Activated naive CD4-positive, alpha-beta T cell treated with anti-CD3 and anti-CD28 coated beads, Interleukin-2, amount 50 U/mL, for 72 hours (primary cell): Measurements from ENCODE around the gene RBMX. TPM values are rescaled to one million over a fixed set of nuclear protein-coding genes. Genes with fewer than 3 reads are reported as not detected.
"Not testable (repeated sequence)": the region's sequence is repeated elsewhere in the genome, so short reads cannot be mapped to it uniquely, and the experiment has no call there.

Source experiments
- ATAC-seq, 2 donors: fragments of 150-1000 bp; cut with Tn5 transposase; 2 replicates each; pipeline ENCODE4 v1.10.0; 2021; ENCODE audit warnings: mild to moderate bottlenecking in 2 of 2, moderate library complexity in 2 of 2
- DNase-seq, 2 donors: peaks; one replicate each; pipeline ENCODE4 v3.0.0; 2021 to 2022; ENCODE audit warnings: low spot score in 2 of 2
- H3K27ac Mint-ChIP-seq, 2 donors: one replicate each; pipeline ENCODE4 v1.8.0; 2022; ENCODE audit warnings: mild to moderate bottlenecking in 2 of 2, mixed read lengths in 2 of 2
- H3K36me3 Mint-ChIP-seq, 2 donors: one replicate each; pipeline ENCODE4 v1.8.0; 2022; ENCODE audit warnings: mixed read lengths in 2 of 2
- H3K9me3 Mint-ChIP-seq, 2 donors: one replicate each; pipeline ENCODE4 v1.8.0; 2022; ENCODE audit warnings: mixed read lengths in 2 of 2
- total RNA-seq, 2 donors: library from RNA; stranded (reverse); gene quantifications; one replicate each; pipeline ENCODE4 v1.2.3, GENCODE V29; 2022

Gene RBMX
- total RNA-seq, 2 donors from 2014 or later: 220 to 285 TPM

- Mint-ChIP-seq H3K36me3 (no peaks in the 10 kb centered on the region), H3K27ac (no peak overlapping the region), H3K9me3 (no peaks in the 10 kb centered on the region)
- ATAC-seq (no peak), DNase-seq (no peak)
Observed at GRCh38 chrX:136892412-136892811, 11.9 kb upstream of the RBMX start.

- not testable (repeated sequence) for H3K27ac Mint-ChIP-seq, H3K36me3 Mint-ChIP-seq, DNase-seq, ATAC-seq, H3K9me3 Mint-ChIP-seq
Observed at GRCh38 chrX:136890596-136890995, 10.1 kb upstream of the RBMX start.

- no peak overlapping the region for H3K27ac Mint-ChIP-seq
- H3K36me3 Mint-ChIP-seq: no peaks in the 10 kb centered on the region
- ATAC-seq: no peak
Observed at GRCh38 chrX:136889269-136889668, 8.7 kb upstream of the RBMX start.

GRCh38 chrX:136880003-136880451 is 498 bp downstream of the RBMX start:
- ATAC-seq (peak; percentile 23 to 30), DNase-seq (peak in 1 of 2 donors; percentile 16)
- Mint-ChIP-seq H3K9me3 (no peaks in the 10 kb centered on the region), H3K27ac (peak overlapping the region; percentile 98 to 100), H3K36me3 (peaks cover 19 to 41% of the 10 kb centered on the region in 2 donors)

More at GRCh38 chrX:136889269-136889668, 8.7 kb upstream of the RBMX start:
- no peaks in the 10 kb centered on the region for H3K9me3 Mint-ChIP-seq
- no peak for DNase-seq

- Mint-ChIP-seq H3K36me3 (peaks cover 19 to 50% of the 10 kb centered on the region in 2 donors), H3K9me3 (no peaks in the 10 kb centered on the region), H3K27ac (peak overlapping the region; percentile 98 to 100)
- no peak for DNase-seq
- ATAC-seq: no peak
Observed at GRCh38 chrX:136879001-136879687, 1.4 kb downstream of the RBMX start.

GRCh38 chrX:136878423-136878822 is 2.1 kb downstream of the RBMX start:
- no peak for DNase-seq
- no peak for ATAC-seq
- H3K9me3 Mint-ChIP-seq: no peaks in the 10 kb centered on the region
- H3K36me3 Mint-ChIP-seq: peaks cover 19 to 57% of the 10 kb centered on the region in 2 donors
- peak overlapping the region; percentile 91 to 98 for H3K27ac Mint-ChIP-seq

- peak overlapping the region in 1 of 2 donors; percentile 90 for H3K27ac Mint-ChIP-seq
Observed at GRCh38 chrX:136874114-136874513, 6.4 kb downstream of the RBMX start.

GRCh38 chrX:136873210-136873609 is 7.3 kb downstream of the RBMX start:
- H3K36me3 Mint-ChIP-seq: peaks cover 13 to 65% of the 10 kb centered on the region in 2 donors
- not testable (repeated sequence) for DNase-seq, H3K9me3 Mint-ChIP-seq, ATAC-seq, H3K27ac Mint-ChIP-seq

More at GRCh38 chrX:136874114-136874513, 6.4 kb downstream of the RBMX start:
- not testable (repeated sequence) for DNase-seq, H3K9me3 Mint-ChIP-seq, ATAC-seq
- peaks cover 17 to 64% of the 10 kb centered on the region in 2 donors for H3K36me3 Mint-ChIP-seq

- H3K9me3 Mint-ChIP-seq: no peaks in the 10 kb centered on the region
- peaks cover 13 to 57% of the 10 kb centered on the region in 2 donors for H3K36me3 Mint-ChIP-seq
- DNase-seq: no peak
- no peak for ATAC-seq
- H3K27ac Mint-ChIP-seq: peak overlapping the region in 1 of 2 donors; percentile 84
Observed at GRCh38 chrX:136872091-136872700, 8.3 kb downstream of the RBMX start.

- peak overlapping the region in 1 of 2 donors; percentile 61 for H3K27ac Mint-ChIP-seq
- DNase-seq (no peak), ATAC-seq (no peak)
- peaks cover 13 to 55% of the 10 kb centered on the region in 2 donors for H3K36me3 Mint-ChIP-seq
- no peaks in the 10 kb centered on the region for H3K9me3 Mint-ChIP-seq
Observed at GRCh38 chrX:136870064-136870463, 10.5 kb downstream of the RBMX start.

- DNase-seq (no peak), ATAC-seq (no peak)
- Mint-ChIP-seq H3K9me3 (no peaks in the 10 kb centered on the region), H3K36me3 (peaks cover 13 to 44% of the 10 kb centered on the region in 2 donors), H3K27ac (peak overlapping the region in 1 of 2 donors; percentile 68)
Observed at GRCh38 chrX:136868283-136869055, 12.1 kb downstream of the RBMX start.

GRCh38 chrX:136867518-136867917 is 13.0 kb downstream of the RBMX start:
- Mint-ChIP-seq H3K27ac (peak overlapping the region in 1 of 2 donors; percentile 22), H3K9me3 (no peaks in the 10 kb centered on the region), H3K36me3 (peaks cover 13 to 38% of the 10 kb centered on the region in 2 donors)
- peak; percentile 39 to 58 for ATAC-seq
- no peak for DNase-seq

GRCh38 chrX:136867096-136867491 is 13.4 kb downstream of the RBMX start:
- Mint-ChIP-seq H3K9me3 (no peaks in the 10 kb centered on the region), H3K36me3 (peaks cover 9 to 35% of the 10 kb centered on the region in 2 donors), H3K27ac (no peak overlapping the region)
- DNase-seq: no peak
- ATAC-seq: no peak

GRCh38 chrX:136866337-136867095 is 14.0 kb downstream of the RBMX start:
- H3K27ac Mint-ChIP-seq: peak overlapping the region in 1 of 2 donors; percentile 82
- ATAC-seq: no peak
- H3K9me3 Mint-ChIP-seq: no peaks in the 10 kb centered on the region
- DNase-seq: no peak
- H3K36me3 Mint-ChIP-seq: peaks cover 5 to 37% of the 10 kb centered on the region in 2 donors

GRCh38 chrX:136865270-136866158 is 15.0 kb downstream of the RBMX start:
- ATAC-seq (peak; percentile 45 to 65), DNase-seq (peak in 1 of 2 donors; percentile 17)
- peak overlapping the region in 1 of 2 donors; percentile 74 for H3K27ac Mint-ChIP-seq
- peaks cover 5 to 41% of the 10 kb centered on the region in 2 donors for H3K36me3 Mint-ChIP-seq
- H3K9me3 Mint-ChIP-seq: no peaks in the 10 kb centered on the region
